HAP-1 (cell line): ENCODE measurements around the gene DNLZ.

Experiments used
- DNase-seq, 2 experiments: peaks; one replicate each; pipeline ENCODE4 v3.0.0-alpha.2; 2016 to 2020; ENCODE audit warnings: low spot score in 2 of 2
- H3K27me3 ChIP-seq: fragments of 250-450 bp; sonication (Bioruptor Pico); 2 replicates; pipeline ENCODE4 v1.5.1; 2020; ENCODE audit warnings: low read depth, mild to moderate bottlenecking, moderate library complexity
- H3K36me3 ChIP-seq: fragments of 250-450 bp; sonication (Bioruptor Pico); replicated peaks from 2 replicates; pipeline ENCODE4 v1.5.1; 2020; ENCODE audit warnings: mild to moderate bottlenecking
- H3K4me1 ChIP-seq: fragments of 250-450 bp; sonication (Bioruptor Pico); 2 replicates; pipeline ENCODE4 v1.5.1; 2020; ENCODE audit warnings: mild to moderate bottlenecking
- H3K4me3 ChIP-seq: fragments of 250-450 bp; sonication (Bioruptor Pico); 2 replicates; pipeline ENCODE4 v1.5.1; 2020; ENCODE audit warnings: mild to moderate bottlenecking, moderate library complexity
- H3K9me3 ChIP-seq: fragments of 250-450 bp; sonication (Bioruptor Pico); 2 replicates; pipeline ENCODE4 v1.5.1; 2020; ENCODE audit warnings: mild to moderate bottlenecking, moderate library complexity
- in situ Hi-C: fragments of 300-500 bp; cut with MboI; formaldehyde crosslinking; loops from 3 replicates; pipeline ENCODE4 v1.14.3; 2020; ENCODE audit warnings: low sequenced_read_pairs, inconsistent platforms, mixed read lengths

DNLZ gene

GRCh38 chr9:136402067-136402466 is 38.5 kb upstream of the DNLZ start:
- in situ Hi-C loops: no loop called here
- Histone ChIP-seq H3K4me3 (no peak overlapping the region), H3K27me3 (no peaks in the 10 kb centered on the region), H3K9me3 (no peaks in the 10 kb centered on the region), H3K4me1 (peaks cover 9% of the 10 kb centered on the region; the same call in 1 of the 2 replicates), H3K36me3 (peaks cover 56% of the 10 kb centered on the region)
- no peak for DNase-seq

GRCh38 chr9:136401173-136401922 is 37.8 kb upstream of the DNLZ start:
- no peaks in the 10 kb centered on the region for H3K9me3 ChIP-seq
- no peak overlapping the region for H3K4me3 ChIP-seq
- peaks cover 56% of the 10 kb centered on the region for H3K36me3 ChIP-seq
- in situ Hi-C loops: no loop called here
- no peak for DNase-seq
- H3K4me1 ChIP-seq: peaks cover 9% of the 10 kb centered on the region; the same call in 1 of the 2 replicates
- H3K27me3 ChIP-seq: no peaks in the 10 kb centered on the region

- Histone ChIP-seq H3K4me3 (peak within 1 kb of the TSS; percentile 82), H3K4me1 (peaks cover 9% of the 10 kb centered on the region; the same call in 1 of the 2 replicates), H3K36me3 (peaks cover 56% of the 10 kb centered on the region), H3K9me3 (no peaks in the 10 kb centered on the region), H3K27me3 (no peaks in the 10 kb centered on the region)
- DNase-seq: peak; percentile 80 to 91
- in situ Hi-C loops: no loop called here
Observed at GRCh38 chr9:136400038-136400834, 36.7 kb upstream of the DNLZ start, which contains the start of gene SNAPC4. TSS of gene SNAPC4 (minus strand) at chr9:136400170. CDS start at chr9:136398428, 1,742 bp downstream.

GRCh38 chr9:136399176-136400037 is 35.9 kb upstream of the DNLZ start:
- peaks cover 56% of the 10 kb centered on the region for H3K36me3 ChIP-seq
- H3K27me3 ChIP-seq: no peaks in the 10 kb centered on the region
- peak overlapping the region; percentile 82 for H3K4me3 ChIP-seq
- H3K9me3 ChIP-seq: no peaks in the 10 kb centered on the region
- in situ Hi-C loops: no loop called here
- H3K4me1 ChIP-seq: peaks cover 9% of the 10 kb centered on the region; the same call in 1 of the 2 replicates
- peak in 1 of 2 experiments; percentile 36 for DNase-seq

GRCh38 chr9:136398286-136398685 is 34.7 kb upstream of the DNLZ start:
- Histone ChIP-seq H3K4me3 (peak overlapping the region; percentile 82), H3K4me1 (peaks cover 9% of the 10 kb centered on the region; the same call in 1 of the 2 replicates), H3K9me3 (no peaks in the 10 kb centered on the region), H3K27me3 (no peaks in the 10 kb centered on the region), H3K36me3 (peaks cover 58% of the 10 kb centered on the region)
- in situ Hi-C loops: no loop called here
- no peak for DNase-seq

- no peaks in the 10 kb centered on the region for H3K27me3 ChIP-seq
- in situ Hi-C loops: no loop called here
- H3K4me3 ChIP-seq: no peak overlapping the region
- H3K36me3 ChIP-seq: peaks cover 65% of the 10 kb centered on the region
- peaks cover 9% of the 10 kb centered on the region; the same call in 1 of the 2 replicates for H3K4me1 ChIP-seq
- no peak for DNase-seq
- H3K9me3 ChIP-seq: no peaks in the 10 kb centered on the region
Observed at GRCh38 chr9:136397643-136398042, 34.1 kb upstream of the DNLZ start.

- peaks cover 72% of the 10 kb centered on the region for H3K36me3 ChIP-seq
- DNase-seq: no peak
- in situ Hi-C loops: no loop called here
Observed at GRCh38 chr9:136396219-136396515, 32.6 kb upstream of the DNLZ start.

GRCh38 chr9:136395345-136396218 is 32.0 kb upstream of the DNLZ start:
- DNase-seq: no peak
- Histone ChIP-seq H3K9me3 (no peaks in the 10 kb centered on the region), H3K27me3 (no peaks in the 10 kb centered on the region), H3K4me3 (no peak overlapping the region), H3K36me3 (peaks cover 76% of the 10 kb centered on the region), H3K4me1 (peaks cover 9% of the 10 kb centered on the region; the same call in 1 of the 2 replicates)
- in situ Hi-C loops: no loop called here

More at GRCh38 chr9:136396219-136396515, 32.6 kb upstream of the DNLZ start:
- no peaks in the 10 kb centered on the region for H3K9me3 ChIP-seq
- H3K4me3 ChIP-seq: no peak overlapping the region
- H3K4me1 ChIP-seq: peaks cover 9% of the 10 kb centered on the region; the same call in 1 of the 2 replicates
- H3K27me3 ChIP-seq: no peaks in the 10 kb centered on the region

GRCh38 chr9:136395020-136395340 is 31.4 kb upstream of the DNLZ start:
- in situ Hi-C loops: no loop called here
- peaks cover 78% of the 10 kb centered on the region for H3K36me3 ChIP-seq
- peaks cover 5% of the 10 kb centered on the region; the same call in 1 of the 2 replicates for H3K4me1 ChIP-seq
- H3K4me3 ChIP-seq: no peak overlapping the region
- no peaks in the 10 kb centered on the region for H3K27me3 ChIP-seq
- no peaks in the 10 kb centered on the region for H3K9me3 ChIP-seq
- DNase-seq: no peak

GRCh38 chr9:136394312-136395019 is 30.9 kb upstream of the DNLZ start:
- in situ Hi-C loops: no loop called here
- Histone ChIP-seq H3K4me1 (peaks cover 5% of the 10 kb centered on the region; the same call in 1 of the 2 replicates), H3K36me3 (peaks cover 83% of the 10 kb centered on the region), H3K9me3 (no peaks in the 10 kb centered on the region), H3K4me3 (no peak overlapping the region), H3K27me3 (no peaks in the 10 kb centered on the region)
- DNase-seq: no peak

- H3K9me3 ChIP-seq: no peaks in the 10 kb centered on the region
- H3K36me3 ChIP-seq: peaks cover 90% of the 10 kb centered on the region
- no peak for DNase-seq
- no peaks in the 10 kb centered on the region for H3K27me3 ChIP-seq
- H3K4me3 ChIP-seq: no peak overlapping the region
- H3K4me1 ChIP-seq: peaks cover 2% of the 10 kb centered on the region; the same call in 1 of the 2 replicates
- in situ Hi-C loops: no loop called here
Observed at GRCh38 chr9:136393531-136393930, 30.0 kb upstream of the DNLZ start.
